Stimulated activated CD4-positive, alpha-beta T cell treated with anti-CD3 and anti-CD28 coated beads, TNF-alpha, amount 100 ng/mL, for 24 hours (primary cell): ENCODE measurements around the gene ZCCHC3.
"Not testable (repeated sequence)": the region's sequence is repeated elsewhere in the genome, so short reads cannot be mapped to it uniquely, and the experiment has no call there.

Experiments used
- DNase-seq, 3 experiments: peaks; one replicate each; pipeline ENCODE4 v3.0.0-alpha.2; 2020; ENCODE audit warnings: low read depth in 3 of 3

The ZCCHC3 gene, protein sequence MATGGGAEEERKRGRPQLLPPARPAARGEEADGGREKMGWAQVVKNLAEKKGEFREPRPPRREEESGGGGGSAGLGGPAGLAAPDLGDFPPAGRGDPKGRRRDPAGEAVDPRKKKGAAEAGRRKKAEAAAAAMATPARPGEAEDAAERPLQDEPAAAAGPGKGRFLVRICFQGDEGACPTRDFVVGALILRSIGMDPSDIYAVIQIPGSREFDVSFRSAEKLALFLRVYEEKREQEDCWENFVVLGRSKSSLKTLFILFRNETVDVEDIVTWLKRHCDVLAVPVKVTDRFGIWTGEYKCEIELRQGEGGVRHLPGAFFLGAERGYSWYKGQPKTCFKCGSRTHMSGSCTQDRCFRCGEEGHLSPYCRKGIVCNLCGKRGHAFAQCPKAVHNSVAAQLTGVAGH

DNA sequence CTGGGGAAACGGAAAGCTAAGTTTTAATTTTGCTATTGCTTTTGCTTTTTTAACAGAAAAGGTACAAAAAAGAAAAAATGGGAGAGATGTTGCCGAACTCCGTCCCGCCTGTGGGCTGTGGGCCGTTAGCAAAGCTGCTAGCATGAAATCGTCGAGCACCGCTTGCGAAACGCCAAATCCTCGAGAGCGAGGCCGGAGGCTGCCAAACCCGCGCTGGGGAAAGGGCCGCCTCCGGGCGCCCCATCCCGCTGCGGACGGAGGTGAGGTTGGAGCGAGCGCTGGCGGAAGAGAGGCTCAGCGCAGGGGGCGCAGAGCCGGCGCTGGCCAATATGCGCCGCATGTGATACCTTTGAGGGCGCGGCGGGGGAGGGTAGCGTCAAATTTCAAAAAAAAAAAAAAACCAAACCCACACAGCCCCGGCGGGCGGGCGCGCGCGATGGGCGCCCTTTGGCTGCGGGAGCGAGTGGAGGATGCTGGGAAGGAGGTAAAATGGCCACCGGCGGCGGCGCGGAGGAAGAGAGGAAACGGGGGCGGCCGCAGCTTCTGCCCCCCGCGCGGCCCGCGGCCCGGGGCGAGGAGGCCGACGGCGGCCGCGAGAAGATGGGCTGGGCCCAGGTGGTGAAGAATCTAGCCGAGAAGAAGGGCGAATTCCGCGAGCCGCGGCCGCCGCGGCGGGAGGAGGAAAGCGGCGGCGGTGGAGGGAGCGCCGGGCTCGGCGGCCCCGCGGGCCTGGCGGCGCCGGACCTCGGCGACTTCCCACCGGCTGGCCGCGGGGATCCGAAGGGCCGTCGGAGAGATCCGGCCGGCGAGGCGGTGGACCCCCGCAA lies at the start of gene ZCCHC3:
Gene ZCCHC3 (plus strand): TSS at position 473 of the 827 bp plus-strand sequence. CDS start 17 bp downstream, at position 490.
- peak; percentile 66 to 82 (median 72) for DNase-seq

- DNase-seq = no peak
Observed at GRCh38 chr20:251354-251753, 46.0 kb upstream of the ZCCHC3 start.

GRCh38 chr20:252801-253200 lies 44.6 kb upstream of the ZCCHC3 start:
- DNase-seq = no peak

DNA sequence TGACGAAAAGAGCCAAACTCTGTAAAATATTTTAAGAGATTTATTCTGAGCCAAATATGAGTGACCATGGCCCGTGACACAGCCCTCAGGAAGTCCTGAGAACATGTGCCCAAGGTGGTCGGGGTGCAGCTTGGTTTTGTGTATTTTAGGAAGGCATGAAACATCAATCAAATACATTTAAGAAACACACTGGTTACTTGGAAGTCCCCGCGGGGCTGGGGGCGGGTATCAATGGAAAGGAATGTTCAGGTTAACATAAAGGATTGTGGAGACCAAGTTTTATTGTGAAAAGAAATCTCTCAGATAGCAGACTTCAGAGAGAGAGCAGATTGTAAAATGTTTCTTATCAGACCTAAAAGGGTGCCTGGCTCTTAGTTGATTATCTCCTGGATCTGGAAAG lies 43.9 kb upstream of the ZCCHC3 start:
- DNase-seq = not testable (repeated sequence)

DNA sequence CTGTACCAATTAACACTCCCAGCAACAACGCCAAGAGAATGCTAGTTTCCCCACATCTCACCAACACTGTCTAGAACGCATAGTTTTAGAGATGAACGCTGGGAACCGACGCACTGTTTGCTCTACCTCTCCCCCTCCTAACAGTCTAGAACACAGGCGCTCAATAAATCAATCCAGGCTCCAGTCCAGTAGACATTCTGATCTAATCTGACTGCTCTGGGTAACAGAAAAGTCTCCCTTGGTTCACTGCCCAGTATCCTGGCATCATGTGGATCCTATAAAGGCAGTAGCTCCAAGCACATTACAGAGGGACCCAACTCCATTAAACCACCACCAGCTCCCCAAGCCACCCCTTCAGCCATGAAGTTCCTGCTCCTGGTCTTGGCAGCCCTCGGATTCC lies 40.0 kb upstream of the ZCCHC3 start, which contains the start of gene DEFB132:
Gene DEFB132 (plus strand): TSS at position 306 of the 400 bp plus-strand sequence. CDS start 55 bp downstream, at position 361.
- DNase-seq = no peak

GRCh38 chr20:258269-258858 lies 39.0 kb upstream of the ZCCHC3 start:
- DNase-seq = no peak

DNA sequence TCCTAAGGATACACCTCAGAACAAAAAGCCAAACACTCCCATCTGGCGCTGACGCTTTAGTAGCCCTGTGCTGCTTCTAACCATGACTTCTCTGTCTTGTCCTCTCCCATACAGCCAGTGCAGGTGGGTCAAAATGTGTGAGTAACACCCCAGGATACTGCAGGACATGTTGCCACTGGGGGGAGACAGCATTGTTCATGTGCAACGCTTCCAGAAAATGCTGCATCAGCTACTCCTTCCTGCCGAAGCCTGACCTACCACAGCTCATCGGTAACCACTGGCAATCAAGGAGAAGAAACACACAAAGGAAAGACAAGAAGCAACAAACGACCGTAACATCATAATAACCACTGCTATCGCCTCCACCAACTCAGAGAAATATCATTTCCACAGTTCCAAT lies 38.4 kb upstream of the ZCCHC3 start:
- DNase-seq = no peak

GRCh38 chr20:259981-260380 lies 37.4 kb upstream of the ZCCHC3 start:
- DNase-seq = no peak

DNA sequence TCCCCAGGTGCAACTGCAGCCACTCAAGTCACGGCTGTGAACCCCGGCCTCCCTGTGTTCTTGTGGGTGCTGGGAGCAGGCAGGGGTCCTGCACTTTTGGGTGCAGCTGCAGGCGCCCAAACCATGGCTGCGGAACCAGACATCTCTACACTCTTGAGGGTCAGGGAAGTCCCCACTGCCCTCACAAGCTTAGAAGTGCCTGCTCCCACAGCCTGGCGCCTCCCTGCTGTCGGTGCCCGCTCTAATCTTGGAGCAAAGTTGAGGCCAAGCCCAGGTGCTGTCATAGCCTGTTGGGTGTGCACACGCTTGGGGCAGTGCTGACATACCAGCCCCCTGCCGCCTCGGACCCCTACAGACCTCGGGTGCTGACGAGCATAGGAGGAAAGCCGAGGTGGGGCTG lies 33.7 kb upstream of the ZCCHC3 start:
- no peak for DNase-seq

- peak; percentile 82 to 92 (median 86) for DNase-seq
Observed at GRCh38 chr20:266596-267562, 30.5 kb upstream of the ZCCHC3 start.

DNA sequence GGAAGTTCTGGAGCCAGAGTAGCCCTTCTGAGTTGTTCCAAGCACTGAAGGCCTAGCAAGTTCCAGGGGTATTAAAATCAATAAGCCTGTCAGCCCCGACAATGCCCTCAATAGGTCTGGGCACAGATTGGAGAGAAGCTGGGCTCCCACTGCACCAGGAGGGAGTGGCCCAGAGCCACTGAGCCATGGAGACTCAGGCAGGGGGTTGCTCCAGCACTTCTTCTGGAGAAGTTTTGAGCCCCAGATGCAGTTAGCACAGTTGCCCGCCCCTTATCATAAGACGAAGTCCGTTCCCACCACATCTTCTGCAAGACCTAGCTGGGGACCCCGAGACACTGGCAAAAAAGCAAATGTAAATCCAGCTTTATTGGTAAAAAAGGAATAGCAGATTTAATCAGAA lies 26.9 kb upstream of the ZCCHC3 start:
- no peak for DNase-seq

GRCh38 chr20:271069-271468 lies 26.3 kb upstream of the ZCCHC3 start:
- no peak for DNase-seq

- no peak for DNase-seq
Observed at GRCh38 chr20:271528-271927, 25.8 kb upstream of the ZCCHC3 start.

- no peak for DNase-seq
Observed at GRCh38 chr20:272718-273117, 24.7 kb upstream of the ZCCHC3 start.

- no peak for DNase-seq
Observed at GRCh38 chr20:273884-274283, 23.5 kb upstream of the ZCCHC3 start.

GRCh38 chr20:275791-276190 lies 21.6 kb upstream of the ZCCHC3 start:
- DNase-seq = no peak

GRCh38 chr20:276620-277495 lies 20.5 kb upstream of the ZCCHC3 start:
- DNase-seq = no peak

GRCh38 chr20:277496-277781 lies 19.9 kb upstream of the ZCCHC3 start:
- DNase-seq = no peak

GRCh38 chr20:278181-278580 lies 19.2 kb upstream of the ZCCHC3 start:
- DNase-seq = no peak
